HG03196 (cell line): ENCODE data around the gene SOCS4.

Source experiments
- ATAC-seq: cut with Tn5 transposase; IDR thresholded peaks from one replicate; pipeline ENCODE4 v1.9.1; 2021; ENCODE audit not compliant: unreplicated experiment

The SOCS4 gene

DNA sequence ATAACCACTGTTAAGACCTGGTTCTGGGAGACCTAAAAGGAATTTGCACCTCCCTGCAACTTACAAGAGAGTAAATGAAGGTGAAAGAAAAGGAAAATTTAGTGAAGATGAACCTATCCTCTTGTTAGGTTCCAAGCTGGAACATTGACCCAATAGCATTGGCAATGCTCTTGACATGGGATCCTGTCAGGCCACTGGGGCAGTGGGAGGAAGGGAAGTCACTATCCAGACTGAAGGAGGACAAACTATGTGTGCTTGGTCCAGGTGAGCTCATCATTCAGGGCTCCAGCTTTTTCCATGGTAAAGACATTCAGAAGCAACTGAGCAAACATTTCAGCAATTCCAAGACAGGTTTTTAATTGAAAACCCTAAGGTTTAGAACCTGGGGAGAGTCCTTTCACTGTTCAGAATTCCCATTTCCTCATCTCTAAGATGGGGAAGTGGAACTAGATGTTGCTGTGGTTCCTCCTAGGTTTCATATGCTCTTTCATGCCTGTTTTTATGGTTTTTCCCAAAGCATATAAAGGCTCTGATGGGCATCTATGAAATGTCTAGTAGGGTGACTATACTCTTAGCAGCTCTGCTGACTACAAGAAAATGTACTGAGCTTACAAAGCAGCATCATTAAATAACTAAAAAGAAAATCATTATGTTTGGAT lies 57.5 kb downstream of the SOCS4 start:
- ATAC-seq, result no peak

DNA sequence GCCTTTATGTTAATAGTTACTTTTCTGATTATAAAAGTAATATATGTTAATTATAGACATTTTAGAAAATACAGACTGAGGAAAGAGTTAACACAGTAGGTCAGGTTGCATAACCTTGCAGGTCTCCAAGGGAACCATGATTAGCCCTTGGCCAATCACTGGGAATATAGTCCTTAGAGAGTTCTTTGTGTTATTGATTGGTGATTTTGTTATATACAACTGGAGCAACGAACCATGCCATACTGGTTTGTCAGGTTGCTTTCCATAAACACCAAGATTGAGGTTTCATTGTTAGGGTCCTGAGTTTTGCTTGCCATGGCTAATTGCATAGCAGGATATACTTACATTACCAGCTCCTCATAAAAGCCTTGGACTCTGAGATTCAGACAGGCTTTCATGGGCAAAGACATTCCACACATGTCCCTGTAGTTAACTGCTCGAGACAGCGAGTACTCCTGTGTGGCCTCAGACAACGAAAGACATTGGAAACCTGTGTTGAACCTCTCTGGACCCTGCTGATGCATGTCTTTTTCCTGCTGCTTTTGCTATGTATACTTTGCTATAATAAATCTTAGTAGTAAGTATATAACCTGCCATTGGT lies 58.1 kb downstream of the SOCS4 start:
- no peak for ATAC-seq

DNA sequence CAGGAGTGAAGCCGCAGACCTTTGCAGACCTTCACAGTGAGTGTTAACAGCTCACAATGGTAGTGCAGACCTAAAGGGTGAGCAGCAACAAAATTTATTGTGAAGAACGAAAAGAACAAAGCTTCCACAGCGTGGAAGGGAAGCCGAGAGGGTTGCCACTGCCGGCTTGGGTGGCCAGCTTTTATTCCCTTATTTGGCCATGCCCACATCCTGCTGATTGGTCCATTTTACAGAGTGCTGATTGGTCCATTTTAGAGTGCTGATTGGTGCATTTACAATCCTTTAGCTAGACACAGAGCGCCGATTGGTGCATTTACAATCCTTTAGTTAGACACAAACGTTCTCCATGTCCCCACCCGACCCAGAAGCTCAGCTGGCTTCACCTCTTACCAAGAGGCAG lies 59.9 kb downstream of the SOCS4 start:
- ATAC-seq, result no peak

DNA sequence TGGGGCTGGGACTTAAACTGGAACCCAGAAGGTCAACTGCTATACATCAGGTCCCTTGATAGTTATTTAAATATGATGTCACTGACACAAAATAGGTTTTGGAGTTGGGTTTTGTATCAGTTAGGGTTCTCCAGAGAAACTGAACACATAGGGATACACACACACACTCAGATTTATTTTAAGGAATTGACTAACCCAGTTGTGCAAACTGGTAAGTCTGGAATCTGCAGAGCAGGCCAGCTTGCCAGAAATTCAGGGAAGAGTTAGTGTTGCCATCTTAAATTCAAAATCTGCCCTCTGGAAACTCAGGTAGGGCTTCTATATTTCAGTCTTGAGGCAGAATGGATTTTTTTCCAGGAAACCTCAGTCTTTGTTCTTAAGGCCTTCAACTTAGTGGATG lies 61.3 kb downstream of the SOCS4 start:
- no peak for ATAC-seq

DNA sequence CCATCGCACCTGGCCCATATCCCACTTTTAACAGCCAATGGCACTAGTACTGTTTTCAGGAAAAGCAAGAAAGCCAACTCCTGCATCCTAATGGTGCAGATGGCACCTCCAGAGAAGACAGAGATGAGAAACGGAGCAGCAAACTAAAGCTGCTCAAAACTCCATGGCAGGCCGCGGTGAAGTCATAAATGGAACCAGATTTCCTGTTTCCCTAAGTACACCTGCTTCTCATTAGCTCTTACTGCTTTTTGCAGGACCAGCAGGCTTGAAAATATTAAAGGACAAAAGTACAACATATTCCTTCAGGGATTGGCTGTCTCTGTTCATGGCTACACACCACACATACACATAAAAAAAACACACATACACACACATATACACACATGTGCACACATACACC lies 65.3 kb downstream of the SOCS4 start:
- ATAC-seq, result no peak

DNA sequence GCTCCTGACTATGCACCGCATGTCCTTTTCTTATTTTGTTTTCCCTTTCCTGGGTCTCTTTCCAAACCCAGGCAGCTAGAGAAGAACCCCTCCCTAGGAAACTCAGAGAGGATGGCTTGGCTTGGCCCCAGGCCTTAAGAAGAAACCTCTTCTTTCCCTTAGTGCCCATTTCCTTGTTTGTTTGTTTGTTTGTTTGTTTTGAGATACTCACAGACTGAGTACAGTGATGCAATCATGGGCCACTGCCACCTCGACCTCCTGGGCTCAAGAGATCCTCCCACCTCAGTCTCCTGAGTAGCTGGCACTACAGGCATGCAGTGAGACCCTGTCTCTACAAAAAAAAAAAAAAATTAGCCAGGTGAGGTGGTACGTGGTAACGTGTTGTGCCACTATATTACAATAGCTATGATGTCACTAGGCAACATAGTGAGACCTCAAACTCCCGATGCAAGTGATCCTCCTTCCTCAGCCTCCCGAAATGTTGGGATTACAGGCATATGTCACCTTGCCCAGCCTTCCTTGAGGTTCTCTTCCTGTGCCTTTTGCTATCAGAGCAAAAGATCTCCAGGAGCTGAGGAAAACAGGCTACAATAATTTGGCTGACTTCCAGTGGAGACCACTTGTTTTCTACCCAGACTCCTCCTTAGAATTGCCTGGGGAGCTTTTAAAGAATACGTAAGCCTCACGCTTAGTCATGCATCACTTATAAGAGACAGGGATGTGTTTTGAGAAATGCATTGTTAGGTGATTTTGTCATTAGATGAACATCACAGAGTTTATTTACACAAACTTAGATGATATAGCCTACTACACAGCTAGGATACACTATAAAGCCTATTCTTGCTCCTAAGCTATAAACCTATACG lies 67.5 kb downstream of the SOCS4 start:
- ATAC-seq, result no peak

DNA sequence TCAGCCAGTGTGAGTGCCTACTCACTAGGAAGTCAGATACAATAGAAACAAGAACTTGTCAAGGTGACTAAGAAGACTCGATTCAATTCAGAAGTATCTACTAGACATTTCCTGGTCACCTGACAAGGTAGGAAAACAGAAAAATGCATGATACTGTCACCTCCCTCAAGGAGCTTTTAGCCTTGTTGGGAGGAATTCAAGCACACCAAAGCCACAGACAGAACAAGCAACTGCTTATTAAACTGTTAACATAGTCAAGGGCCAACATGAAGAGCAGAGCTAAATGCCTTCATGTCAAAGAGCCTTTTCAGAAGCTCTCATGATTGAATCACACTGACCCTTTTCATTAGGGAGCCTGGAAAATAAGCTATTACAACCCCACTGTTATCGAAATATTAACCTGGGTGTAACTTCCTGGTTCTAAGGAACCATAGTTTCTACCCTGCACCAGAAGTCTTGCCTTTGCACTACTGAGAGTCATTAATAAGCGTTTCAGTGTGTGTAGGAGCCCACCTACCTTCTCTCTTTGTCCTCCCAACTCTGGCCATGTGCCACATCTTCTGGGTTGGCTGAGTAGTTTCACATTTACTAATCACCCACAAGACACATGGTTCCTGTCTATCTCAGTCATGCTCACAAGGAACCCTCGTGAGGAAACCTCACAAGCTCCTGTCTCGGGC lies 71.0 kb downstream of the SOCS4 start:
- ATAC-seq, result peak; percentile 55

DNA sequence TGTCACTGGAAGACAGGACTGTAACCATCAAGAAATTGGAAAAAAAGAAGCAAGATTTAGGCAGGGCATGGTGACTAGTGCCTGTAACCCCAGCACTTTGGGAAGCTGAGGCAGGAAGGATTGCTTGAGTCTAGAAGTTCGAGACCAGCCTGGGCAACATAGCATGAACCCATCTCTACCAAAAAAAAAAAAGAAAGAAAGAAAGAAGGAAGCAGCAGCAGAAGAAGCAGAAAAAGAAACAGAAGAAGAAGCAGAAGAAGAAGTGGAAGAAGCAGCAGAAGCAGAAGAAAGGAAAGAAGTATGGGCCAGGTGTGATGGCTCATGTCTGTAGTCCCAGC lies 71.5 kb downstream of the SOCS4 start:
- no peak for ATAC-seq
